GM19035 (cell line): Measurements from ENCODE around the gene TUBA1A.
"Not testable (repeated sequence)": the region's sequence is repeated elsewhere in the genome, so short reads cannot be mapped to it uniquely, and the experiment has no call there.

ENCODE experiments used
- ATAC-seq: cut with Tn5 transposase; IDR thresholded peaks from one replicate; pipeline ENCODE4 v1.9.1; 2021; ENCODE audit not compliant: unreplicated experiment

TUBA1A gene

GRCh38 chr12:49201595-49202295 lies 12.9 kb upstream of the TUBA1A start:
- no peak for ATAC-seq

- ATAC-seq, result no peak
These were observed 12.2 kb upstream of the TUBA1A start for GRCh38 chr12:49200919-49201594.

- no peak for ATAC-seq
These were observed 9.7 kb upstream of the TUBA1A start for GRCh38 chr12:49198431-49199155.

GRCh38 chr12:49197256-49197655 lies 8.4 kb upstream of the TUBA1A start:
- no peak for ATAC-seq

- ATAC-seq, result no peak
These were observed 6.9 kb upstream of the TUBA1A start for GRCh38 chr12:49195736-49196135.

GRCh38 chr12:49193746-49194145 lies 4.9 kb upstream of the TUBA1A start:
- ATAC-seq, result not testable (repeated sequence)

GRCh38 chr12:49191498-49191897 lies 2.6 kb upstream of the TUBA1A start:
- not testable (repeated sequence) for ATAC-seq

GRCh38 chr12:49190974-49191373 lies 2.1 kb upstream of the TUBA1A start:
- no peak for ATAC-seq

- no peak for ATAC-seq
These were observed 1.1 kb upstream of the TUBA1A start for GRCh38 chr12:49189731-49190716.

- peak; percentile 48 for ATAC-seq
These were observed 522 bp downstream of the TUBA1A start for GRCh38 chr12:49188201-49188915.

GRCh38 chr12:49187184-49187583 lies 1.7 kb downstream of the TUBA1A start:
- ATAC-seq, result no peak

- ATAC-seq, result not testable (repeated sequence)
These were observed 2.6 kb downstream of the TUBA1A start for GRCh38 chr12:49186307-49186706.

- ATAC-seq, result not testable (repeated sequence)
These were observed 4.2 kb downstream of the TUBA1A start for GRCh38 chr12:49184697-49185096.

- ATAC-seq, result not testable (repeated sequence)
These were observed 5.5 kb downstream of the TUBA1A start for GRCh38 chr12:49183214-49183950.

- no peak for ATAC-seq
These were observed 14.7 kb downstream of the TUBA1A start for GRCh38 chr12:49174218-49174617.

- ATAC-seq, result no peak
These were observed 18.0 kb downstream of the TUBA1A start for GRCh38 chr12:49170924-49171323.

GRCh38 chr12:49165114-49165513 lies 23.8 kb downstream of the TUBA1A start:
- no peak for ATAC-seq

GRCh38 chr12:49161901-49162300 lies 27.0 kb downstream of the TUBA1A start:
- ATAC-seq, result not testable (repeated sequence)

- ATAC-seq, result no peak
These were observed 27.6 kb downstream of the TUBA1A start for GRCh38 chr12:49161092-49161795.
